SKM-1 (cell line): Measurements from ENCODE around the gene BCAN.

ENCODE experiments used
- DNase-seq: peaks from one replicate; lab custom pipeline; 2025; ENCODE audit not compliant: unreplicated experiment; lab: John Stamatoyannopoulos, UW

Gene BCAN

GRCh38 chr1:156659988-156660751, 18.3 kb downstream of the BCAN start:
- peak; percentile 93 for DNase-seq

GRCh38 chr1:156660752-156661112, 18.8 kb downstream of the BCAN start:
- no peak for DNase-seq

- DNase-seq = no peak
These were observed 20.3 kb downstream of the BCAN start for GRCh38 chr1:156662005-156662799.

GRCh38 chr1:156662800-156663055, 20.8 kb downstream of the BCAN start:
- no peak for DNase-seq

- no peak for DNase-seq
These were observed 21.3 kb downstream of the BCAN start for GRCh38 chr1:156663178-156663577.

GRCh38 chr1:156664046-156664766, 22.3 kb downstream of the BCAN start:
- DNase-seq = no peak

GRCh38 chr1:156664767-156665411, 23.0 kb downstream of the BCAN start:
- DNase-seq = no peak

- DNase-seq = no peak
These were observed 23.6 kb downstream of the BCAN start for GRCh38 chr1:156665539-156665938.

- no peak for DNase-seq
These were observed 25.1 kb downstream of the BCAN start for GRCh38 chr1:156666862-156667609.

- DNase-seq = no peak
These were observed 25.7 kb downstream of the BCAN start for GRCh38 chr1:156667610-156667967.

GRCh38 chr1:156667968-156668709, 26.2 kb downstream of the BCAN start:
- DNase-seq = no peak

GRCh38 chr1:156668801-156669637, 27.1 kb downstream of the BCAN start:
- DNase-seq = no peak

- DNase-seq = no peak
These were observed 27.9 kb downstream of the BCAN start for GRCh38 chr1:156669794-156670193.

GRCh38 chr1:156670359-156670758, 28.4 kb downstream of the BCAN start:
- no peak for DNase-seq

- DNase-seq = no peak
These were observed 28.9 kb downstream of the BCAN start for GRCh38 chr1:156670791-156671190.

GRCh38 chr1:156671804-156672203, 29.9 kb downstream of the BCAN start:
- DNase-seq = no peak

GRCh38 chr1:156673387-156674121, 31.6 kb downstream of the BCAN start:
- DNase-seq = no peak

- DNase-seq = no peak
These were observed 33.5 kb downstream of the BCAN start for GRCh38 chr1:156675210-156676113.
